PC-9 (cell line): ENCODE results near the gene CAPZB.

Experiments used
- CTCF ChIP-seq: fragments of 200-600 bp; sonication (generic); conservative IDR thresholded peaks from 2 replicates; pipeline ENCODE4 v1.6.1; 2017; ENCODE audit warnings: mixed run types, antibody characterized with exemption, mild to moderate bottlenecking, moderate library complexity
- EZH2 ChIP-seq: fragments of 200-600 bp; sonication (generic); IDR thresholded peaks from 2 replicates; pipeline ENCODE4 v1.8.0; 2017; ENCODE audit warnings: antibody characterized with exemption, low read depth

GRCh38 chr1:19392221-19392620 is 93.1 kb downstream of the CAPZB start:
- no peak for TF ChIP-seq CTCF
- no peak for TF ChIP-seq EZH2
